H9 (cell line): ENCODE measurements around the gene GNB3. TPM values are rescaled to one million over a fixed set of nuclear protein-coding genes. Genes with fewer than 3 reads are reported as not detected.
"Not testable (repeated sequence)": the region's sequence is repeated elsewhere in the genome, so short reads cannot be mapped to it uniquely, and the experiment has no call there.

ENCODE experiments used
- DNase-seq: peaks from one replicate; pipeline ENCODE4 v3.0.0-alpha.2; 2017
- H2AFZ ChIP-seq: one replicate; pipeline ENCODE4 v1.6.1; 2013; ENCODE audit warnings: mild to moderate bottlenecking, low read length, control low read depth, moderate library complexity
- H2AK5ac ChIP-seq: 2 replicates; pipeline ENCODE4 v1.6.1; 2013; ENCODE audit warnings: low read length, control low read depth, mixed read lengths; ENCODE audit not compliant: insufficient read length
- H2BK120ac ChIP-seq: one replicate; pipeline ENCODE4 v1.6.1; 2013; ENCODE audit warnings: low read depth, mild to moderate bottlenecking, low read length, control low read depth, inconsistent platforms; ENCODE audit not compliant: poor library complexity, severe bottlenecking
- H2BK12ac ChIP-seq: 2 replicates; pipeline ENCODE4 v1.6.1; 2013; ENCODE audit warnings: low read length, control low read depth, mixed read lengths, low read depth; ENCODE audit not compliant: insufficient read length
- H2BK15ac ChIP-seq: 2 replicates; pipeline ENCODE4 v1.6.1; 2013; ENCODE audit warnings: low read depth, low read length, control low read depth
- H2BK20ac ChIP-seq: one replicate; pipeline ENCODE4 v1.6.1; 2013; ENCODE audit warnings: low read depth, mild to moderate bottlenecking, low read length, control low read depth, inconsistent platforms; ENCODE audit not compliant: poor library complexity, severe bottlenecking
- H2BK5ac ChIP-seq: 2 replicates; pipeline ENCODE4 v1.6.1; 2013; ENCODE audit warnings: low read length, control low read depth, mixed read lengths; ENCODE audit not compliant: insufficient read length
- H3K14ac ChIP-seq: 2 replicates; pipeline ENCODE4 v1.6.1; 2013; ENCODE audit warnings: low read length, control low read depth; ENCODE audit not compliant: insufficient read depth
- H3K18ac ChIP-seq: 2 replicates; pipeline ENCODE4 v1.6.1; 2013; ENCODE audit warnings: low read depth, mild to moderate bottlenecking, mixed read lengths, low read length, control low read depth; ENCODE audit not compliant: insufficient read length
- H3K23ac ChIP-seq: 2 replicates; pipeline ENCODE4 v1.6.1; 2013; ENCODE audit warnings: low read length, control low read depth, mixed read lengths, low read depth; ENCODE audit not compliant: insufficient read length
- H3K23me2 ChIP-seq: 2 replicates; pipeline ENCODE4 v1.6.1; 2013; ENCODE audit warnings: low read depth, mild to moderate bottlenecking, mixed read lengths, low read length, control low read depth; ENCODE audit not compliant: insufficient read length, poor library complexity, severe bottlenecking
- H3K27ac ChIP-seq: 2 replicates; pipeline ENCODE4 v1.5.1; 2013; ENCODE audit warnings: low read length, control low read depth, mixed read lengths, low read depth; ENCODE audit not compliant: insufficient read length
- H3K27me3 ChIP-seq: 2 replicates; pipeline ENCODE4 v1.6.1; 2013; ENCODE audit warnings: low read length, control low read depth, inconsistent platforms; ENCODE audit not compliant: insufficient read depth
- H3K4ac ChIP-seq: 2 replicates; pipeline ENCODE4 v1.6.1; 2013; ENCODE audit warnings: low read depth, mild to moderate bottlenecking, control low read depth, inconsistent platforms, low read length, moderate library complexity
- H3K4me1 ChIP-seq: 2 replicates; pipeline ENCODE4 v1.6.1; 2013; ENCODE audit warnings: low read length, control low read depth, inconsistent platforms; ENCODE audit not compliant: insufficient read depth
- H3K4me2 ChIP-seq: 2 replicates; pipeline ENCODE4 v1.6.1; 2013; ENCODE audit warnings: low read length, control low read depth, mixed read lengths; ENCODE audit not compliant: insufficient read length, insufficient read depth
- H3K56ac ChIP-seq: 2 replicates; pipeline ENCODE4 v1.6.1; 2013; ENCODE audit warnings: low read depth, mild to moderate bottlenecking, mixed read lengths, low read length, control low read depth; ENCODE audit not compliant: insufficient read length
- H3K79me1 ChIP-seq: 2 replicates; pipeline ENCODE4 v1.6.1; 2013; ENCODE audit warnings: low read depth, mild to moderate bottlenecking, moderate library complexity, low read length, control low read depth, inconsistent platforms; ENCODE audit not compliant: insufficient read depth, poor library complexity, severe bottlenecking
- H3K79me2 ChIP-seq: 2 replicates; pipeline ENCODE4 v1.6.1; 2013; ENCODE audit warnings: low read length, control low read depth, inconsistent platforms; ENCODE audit not compliant: insufficient read depth
- H3K9ac ChIP-seq: 2 replicates; pipeline ENCODE4 v1.6.1; 2013; ENCODE audit warnings: low read length, control low read depth, mixed read lengths; ENCODE audit not compliant: insufficient read length; ENCODE audit errors: extremely low read depth
- H3K9me3 ChIP-seq: one replicate; pipeline ENCODE4 v1.6.1; 2013; ENCODE audit warnings: low read depth, low read length, inconsistent platforms; ENCODE audit not compliant: control insufficient read depth
- H3T11ph ChIP-seq: one replicate; pipeline ENCODE4 v1.6.1; 2013; ENCODE audit warnings: mild to moderate bottlenecking, low read length, control low read depth, inconsistent platforms
- H4K20me1 ChIP-seq: one replicate; pipeline ENCODE4 v1.6.1; 2013; ENCODE audit not compliant: control insufficient read depth, insufficient read length, insufficient read depth
- H4K5ac ChIP-seq: 2 replicates; pipeline ENCODE4 v1.6.1; 2013; ENCODE audit warnings: low read depth, mild to moderate bottlenecking, mixed read lengths, low read length, control low read depth; ENCODE audit not compliant: insufficient read length
- H4K8ac ChIP-seq: replicated peaks from 2 replicates; pipeline ENCODE4 v1.6.1; 2013; ENCODE audit warnings: low read length, control low read depth, mixed read lengths, low read depth; ENCODE audit not compliant: insufficient read length
- H4K91ac ChIP-seq: 2 replicates; pipeline ENCODE4 v1.6.1; 2013; ENCODE audit warnings: low read depth, mild to moderate bottlenecking, moderate library complexity, mixed read lengths, low read length, control low read depth; ENCODE audit not compliant: insufficient read length
- H3K27ac Mint-ChIP-seq, 3 experiments: 2 replicates in 2 of 3; 3 replicates in 1 of 3; pipeline ENCODE4 v1.8.0; 2020 to 2021; ENCODE audit warnings: mixed read lengths in 3 of 3, mild to moderate bottlenecking in 1 of 3, moderate library complexity in 1 of 3
- H3K27me3 Mint-ChIP-seq: 2 replicates; pipeline ENCODE4 v1.8.0; 2021; ENCODE audit warnings: low read depth, mild to moderate bottlenecking, moderate library complexity, mixed read lengths
- H3K36me3 Mint-ChIP-seq, 3 experiments: 2 replicates in 2 of 3; 3 replicates in 1 of 3; pipeline ENCODE4 v1.8.0; 2020 to 2021; ENCODE audit warnings: low read depth in 3 of 3, mixed read lengths in 3 of 3; ENCODE audit not compliant: insufficient read depth in 1 of 3
- H3K4me1 Mint-ChIP-seq, 2 experiments: 2 replicates each; pipeline ENCODE4 v1.8.0; 2020; ENCODE audit warnings: mixed read lengths in 2 of 2
- H3K4me3 Mint-ChIP-seq, 2 experiments: 2 replicates in 1 of 2; 3 replicates in 1 of 2; pipeline ENCODE4 v1.8.0; 2020 to 2021; ENCODE audit warnings: mild to moderate bottlenecking in 2 of 2, mixed read lengths in 2 of 2, moderate library complexity in 1 of 2
- H3K9me3 Mint-ChIP-seq, 2 experiments: 2 replicates in 1 of 2; 3 replicates in 1 of 2; pipeline ENCODE4 v1.8.0; 2020; ENCODE audit warnings: mild to moderate bottlenecking in 2 of 2, mixed read lengths in 2 of 2, moderate library complexity in 1 of 2
- WGBS: extraction: QIAGEN DNeasy Blood & Tissue Kit; methylation state at CpG from one replicate; pipeline ENCODE4 v1.1.7; 2013; ENCODE audit warnings: missing lambda C conversion rate, low lambda C conversion rate, mixed read lengths; ENCODE audit not compliant: insufficient read length; ENCODE audit errors: extremely low coverage; 5-methylcytosine and 5-hydroxymethylcytosine counted together
- total RNA-seq: library from RNA; stranded (reverse); gene quantifications from 2 replicates; pipeline ENCODE4 v1.2.1, GENCODE V29; 2021
- TF ChIP-seq, protein P1 (sequence below): fragments of 200-600 bp; sonication (generic); conservative IDR thresholded peaks from 3 replicates; pipeline ENCODE4 v1.8.0; 2021; ENCODE audit warnings: antibody characterized with exemption, mild to moderate bottlenecking

The GNB3 gene
- total RNA-seq, 1 experiment from 2014 or later: 17.3 TPM

DNA sequence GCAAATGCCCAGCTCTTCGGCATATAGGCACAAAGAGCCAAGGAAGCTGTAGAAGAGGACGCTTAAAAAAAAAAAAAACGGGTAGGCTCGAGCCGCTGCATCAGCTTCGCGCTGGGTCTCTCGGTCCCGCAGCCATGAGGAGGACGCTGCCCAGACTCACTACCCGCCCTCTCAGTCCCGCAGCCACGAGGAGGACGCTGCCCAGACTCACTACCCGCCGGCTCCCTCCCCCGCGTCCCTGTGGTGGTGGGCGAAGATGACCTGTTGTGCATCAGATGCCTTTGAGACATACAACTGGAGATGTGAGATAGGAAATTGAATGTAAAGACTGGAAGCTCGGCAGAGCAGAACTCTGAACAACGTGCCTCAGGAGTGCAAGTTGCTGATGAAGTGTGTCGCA is 43.8 kb downstream of the GNB3 start:
- H2BK120ac ChIP-seq: no peak overlapping the region
- no CpG with 5 or more reads among the region's 22 CpGs for WGBS
- DNase-seq: peak; percentile 55
- TF ChIP-seq, protein P1, sequence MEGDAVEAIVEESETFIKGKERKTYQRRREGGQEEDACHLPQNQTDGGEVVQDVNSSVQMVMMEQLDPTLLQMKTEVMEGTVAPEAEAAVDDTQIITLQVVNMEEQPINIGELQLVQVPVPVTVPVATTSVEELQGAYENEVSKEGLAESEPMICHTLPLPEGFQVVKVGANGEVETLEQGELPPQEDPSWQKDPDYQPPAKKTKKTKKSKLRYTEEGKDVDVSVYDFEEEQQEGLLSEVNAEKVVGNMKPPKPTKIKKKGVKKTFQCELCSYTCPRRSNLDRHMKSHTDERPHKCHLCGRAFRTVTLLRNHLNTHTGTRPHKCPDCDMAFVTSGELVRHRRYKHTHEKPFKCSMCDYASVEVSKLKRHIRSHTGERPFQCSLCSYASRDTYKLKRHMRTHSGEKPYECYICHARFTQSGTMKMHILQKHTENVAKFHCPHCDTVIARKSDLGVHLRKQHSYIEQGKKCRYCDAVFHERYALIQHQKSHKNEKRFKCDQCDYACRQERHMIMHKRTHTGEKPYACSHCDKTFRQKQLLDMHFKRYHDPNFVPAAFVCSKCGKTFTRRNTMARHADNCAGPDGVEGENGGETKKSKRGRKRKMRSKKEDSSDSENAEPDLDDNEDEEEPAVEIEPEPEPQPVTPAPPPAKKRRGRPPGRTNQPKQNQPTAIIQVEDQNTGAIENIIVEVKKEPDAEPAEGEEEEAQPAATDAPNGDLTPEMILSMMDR: no peak
- H2AK5ac ChIP-seq: no peak overlapping the region
- no peaks in the 10 kb centered on the region for H3K9me3 ChIP-seq
- peaks cover 2% of the 10 kb centered on the region; the same call in 1 of the 2 replicates for H3K4me1 ChIP-seq
- H2BK12ac ChIP-seq: no peak overlapping the region
- H3K14ac ChIP-seq: no peak overlapping the region
- no peak overlapping the region for H2BK5ac ChIP-seq
- no peak overlapping the region for H3K18ac ChIP-seq
- H3K4me1 Mint-ChIP-seq: peaks cover 29 to 40% of the 10 kb centered on the region in 2 experiments
- no peak overlapping the region for H3K56ac ChIP-seq
- H4K91ac ChIP-seq: no peak overlapping the region
- H3K27ac Mint-ChIP-seq: peak overlapping the region in 2 of 3 experiments; percentile 94; a peak in 4 of 7 replicates
- no peaks in the 10 kb centered on the region for H3K23me2 ChIP-seq
- H4K8ac ChIP-seq: no peak overlapping the region
- H3K4me3 Mint-ChIP-seq: no peak overlapping the region
- no peaks in the 10 kb centered on the region for H3K27me3 ChIP-seq
- H3K27me3 Mint-ChIP-seq: no peaks in the 10 kb centered on the region
- H3K4ac ChIP-seq: no peak overlapping the region
- no peak overlapping the region for H3T11ph ChIP-seq
- H4K5ac ChIP-seq: no peak overlapping the region
- H2BK20ac ChIP-seq: no peak overlapping the region
- no peak overlapping the region for H3K9ac ChIP-seq
- no peak overlapping the region for H3K4me2 ChIP-seq
- H3K27ac ChIP-seq: no peak overlapping the region
- no peak overlapping the region for H3K23ac ChIP-seq
- H2BK15ac ChIP-seq: no peak overlapping the region
- H4K20me1 ChIP-seq: no peaks in the 10 kb centered on the region
- H3K79me1 ChIP-seq: no peaks in the 10 kb centered on the region
- no peaks in the 10 kb centered on the region for H3K79me2 ChIP-seq
- H2AFZ ChIP-seq: no peak overlapping the region
- no peaks in the 10 kb centered on the region; a peak in 1 of 5 replicates for H3K9me3 Mint-ChIP-seq
- H3K36me3 Mint-ChIP-seq: peaks cover 0 to 32% (median 30%) of the 10 kb centered on the region in 3 experiments; a peak in 4 of 7 replicates

DNA sequence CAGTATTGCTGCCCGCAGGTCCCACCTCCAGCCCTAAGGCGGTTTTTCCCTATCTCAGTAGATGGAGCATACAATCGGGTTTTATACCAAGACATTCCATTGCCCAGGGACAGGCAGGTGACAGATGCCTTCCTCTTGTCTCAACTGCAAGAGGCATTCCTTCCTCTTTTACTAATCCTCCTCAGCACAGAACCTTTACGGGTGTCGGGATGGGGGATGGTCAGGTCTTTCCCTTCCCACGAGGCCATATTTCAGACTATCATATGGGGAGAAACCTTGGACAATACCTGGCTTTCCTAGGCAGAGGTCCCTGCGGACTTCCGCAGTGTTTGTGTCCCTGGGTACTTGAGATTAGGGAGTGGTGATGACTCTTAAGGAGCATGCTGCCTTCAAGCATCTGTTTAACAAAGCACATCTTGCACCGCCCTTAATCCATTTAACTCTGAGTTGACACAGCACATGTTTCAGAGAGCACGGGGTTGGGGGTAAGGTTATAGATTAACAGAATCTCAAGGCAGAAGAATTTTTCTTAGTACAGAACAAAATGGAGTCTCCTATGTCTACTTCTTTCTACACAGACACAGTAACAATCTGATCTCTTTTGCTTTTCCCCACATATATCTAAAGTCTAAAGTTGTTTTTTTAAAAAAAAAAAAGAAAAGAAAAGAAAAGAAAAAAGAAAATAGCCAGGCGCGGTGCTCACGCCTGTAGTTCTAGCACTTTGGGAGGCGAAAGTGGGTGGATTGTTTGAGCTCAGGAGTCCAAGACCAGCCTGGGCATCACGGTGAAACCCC is 45.7 kb downstream of the GNB3 start:
- H3K27ac Mint-ChIP-seq: peak overlapping the region; percentile 90 to 99 (median 93); a peak in 6 of 7 replicates
- H3K18ac ChIP-seq, H2BK120ac ChIP-seq, H3K23me2 ChIP-seq, DNase-seq, H3K27me3 ChIP-seq, H3K23ac ChIP-seq, H4K5ac ChIP-seq, H3K4me1 ChIP-seq, H2BK20ac ChIP-seq, H2BK15ac ChIP-seq, H3K27me3 Mint-ChIP-seq, H2AFZ ChIP-seq, H3K14ac ChIP-seq, H3K27ac ChIP-seq, H3K9me3 ChIP-seq, H3K56ac ChIP-seq, H3K79me2 ChIP-seq, H4K20me1 ChIP-seq, H2AK5ac ChIP-seq, H3K4ac ChIP-seq, H3K79me1 ChIP-seq, H4K91ac ChIP-seq, H3T11ph ChIP-seq, H3K9ac ChIP-seq, H3K4me2 ChIP-seq, H2BK5ac ChIP-seq, H3K9me3 Mint-ChIP-seq, H4K8ac ChIP-seq, H2BK12ac ChIP-seq: not testable (repeated sequence)
- H3K4me1 Mint-ChIP-seq: peaks cover 36 to 47% of the 10 kb centered on the region in 2 experiments
- H3K36me3 Mint-ChIP-seq: peaks cover 0 to 38% (median 34%) of the 10 kb centered on the region in 3 experiments; a peak in 4 of 7 replicates
- no CpG with 5 or more reads among the region's 15 CpGs for WGBS
- peak overlapping the region; percentile 43 to 67; a peak in 4 of 5 replicates for H3K4me3 Mint-ChIP-seq
